Right lobe of liver (tissue), 6 donors: ENCODE results near the gene ACAN. TPM values are rescaled to one million over a fixed set of nuclear protein-coding genes. Genes with fewer than 3 reads are reported as not detected.

Source experiments
- ATAC-seq, 4 donors: fragments of 200-7000 bp; cut with Tn5 transposase; one replicate each; pipeline ENCODE4 v1.9.1; 2020; ENCODE audit warnings: mild to moderate bottlenecking in 4 of 4, moderate library complexity in 4 of 4
- DNase-seq, 3 donors: peaks; one replicate each; pipeline ENCODE4 v3.0.0-alpha.2; 2020
- H3K27ac ChIP-seq, 3 donors: fragments of 200-600 bp; one replicate each; pipeline ENCODE4 v1.8.0; 2022
- H3K27me3 ChIP-seq, 2 donors: fragments of 200-600 bp; one replicate each; pipeline ENCODE4 v1.8.0; 2022
- H3K36me3 ChIP-seq, 4 donors: fragments of 200-600 bp; sonication (generic) in 1 of 4; one replicate each; pipeline versions ENCODE4 v1.5.1 to v1.8.0; 2017 to 2022; ENCODE audit warnings: control low read depth in 1 of 4
- H3K4me1 ChIP-seq, 4 donors: fragments of 200-600 bp; sonication (generic) in 1 of 4; one replicate each; pipeline versions ENCODE4 v1.5.1 to v1.8.0; 2017 to 2022; ENCODE audit warnings: control low read depth in 1 of 4
- H3K4me3 ChIP-seq, 3 donors: fragments of 200-600 bp; one replicate each; pipeline ENCODE4 v1.8.0; 2022
- H3K9me3 ChIP-seq, 4 donors: fragments of 200-600 bp; sonication (generic) in 1 of 4; one replicate each; pipeline versions ENCODE4 v1.5.1 to v1.8.0; 2017 to 2022; ENCODE audit warnings: control low read depth in 1 of 4
- CTCF ChIP-seq, 4 donors: fragments of 200-600 bp in 3 of 4; fragments of 450-650 bp in 1 of 4; IDR thresholded peaks; one replicate each; pipeline versions ENCODE4 v1.5.1 to v1.8.0; 2016 to 2022; ENCODE audit warnings: antibody characterized with exemption in 4 of 4, mild to moderate bottlenecking in 2 of 4
- POLR2A ChIP-seq: fragments of 450-650 bp; IDR thresholded peaks from one replicate; pipeline ENCODE4 v1.6.1; 2017; ENCODE audit warnings: antibody characterized with exemption, mild to moderate bottlenecking
- WGBS: methylation state at CpG from one replicate; pipeline ENCODE4 v1.1.6; 2018; ENCODE audit warnings: low coverage, low lambda C conversion rate; ENCODE audit not compliant: insufficient coverage; ENCODE audit errors: missing lambda C conversion rate; 5-methylcytosine and 5-hydroxymethylcytosine counted together
- intact Hi-C, 2 donors: fragments of 100-400 bp; cut with DNase I; formaldehyde crosslinking; loops; one replicate each; pipeline versions ENCODE4 v1.11.2 to v1.14.1; 2022
- total RNA-seq, 6 experiments: library from RNA; depleted of rRNA in 2 of 6; stranded (reverse); fragments of >200 nt in 2 of 6; fragmentation: NEBNext Ultra II Directional in 3 of 6; extraction: Animal tissue kit (Norgen Biotek cat#: 25700) in 3 of 6; gene quantifications; one replicate each; pipeline versions ENCODE4 v1.1.0 to v1.2.4, GENCODE V29; 2016 to 2023
- donor health status: DM: no; HTN: yes; CAD: no.
- donor health status: DM: no; HTN: no; CAD: no.
- donor health status: DM: no; HTN: no; CAD: no.
- donor health status: DM: no; HTN: yes; CAD: no.
- donor health status: DM: no; HTN: yes; CAD: no.

The ACAN gene
- total RNA-seq, 6 experiments from 2014 or later = 0.07 TPM; not detected in 5

GRCh38 chr15:88904624-88905327, 101.5 kb downstream of the ACAN start:
- WGBS = 39% methylated on average over 8 of the region's 10 CpGs
- no peaks in the 10 kb centered on the region for H3K4me1 ChIP-seq
- ATAC-seq (peak; percentile 88 to 97 (median 94)), DNase-seq (peak; percentile 76 to 81 (median 79))
- peaks cover 0 to 2% (median 0%) of the 10 kb centered on the region in 4 donors for H3K36me3 ChIP-seq
- no peaks in the 10 kb centered on the region for H3K27me3 ChIP-seq
- H3K4me3 ChIP-seq = no peak overlapping the region
- no peaks in the 10 kb centered on the region for H3K9me3 ChIP-seq
- TF ChIP-seq CTCF (IDR thresholded peaks at IDR 0.05) = peak; percentile 95 to 98 (median 96)
- TF ChIP-seq POLR2A = no peak
- no peak overlapping the region for H3K27ac ChIP-seq
- intact Hi-C loops = loop anchor here (5.0 kb wide), 1 partner anchor 113 kb away; no protein-coding TSS in a partner anchor

- no peak overlapping the region for H3K4me3 ChIP-seq
- DNase-seq (no peak), ATAC-seq (no peak)
- H3K4me1 ChIP-seq = no peaks in the 10 kb centered on the region
- no peaks in the 10 kb centered on the region for H3K9me3 ChIP-seq
- peaks cover 0 to 2% (median 0%) of the 10 kb centered on the region in 4 donors for H3K36me3 ChIP-seq
- no CpG with 5 or more reads among the region's 11 CpGs for WGBS
- no peaks in the 10 kb centered on the region for H3K27me3 ChIP-seq
- H3K27ac ChIP-seq = no peak overlapping the region
- intact Hi-C loops = loop anchor here in 1 of 2 donors (5.0 kb wide), 1 partner anchor 112 kb away; no protein-coding TSS in a partner anchor
- no peak for TF ChIP-seq POLR2A
- no peak for TF ChIP-seq CTCF (IDR thresholded peaks at IDR 0.05)
These were observed 102.3 kb downstream of the ACAN start for GRCh38 chr15:88905576-88905975.

- TF ChIP-seq POLR2A = no peak
- TF ChIP-seq CTCF (IDR thresholded peaks at IDR 0.05) = no peak
- H3K4me1 ChIP-seq = no peaks in the 10 kb centered on the region
- no peak overlapping the region for H3K4me3 ChIP-seq
- no peak overlapping the region for H3K27ac ChIP-seq
- no peaks in the 10 kb centered on the region for H3K9me3 ChIP-seq
- H3K36me3 ChIP-seq = peaks cover 0 to 2% (median 0%) of the 10 kb centered on the region in 4 donors
- H3K27me3 ChIP-seq = no peaks in the 10 kb centered on the region
- 83% methylated on average over 1 of the region's 1 CpG for WGBS
- ATAC-seq (no peak), DNase-seq (no peak)
- intact Hi-C loops = loop anchor here in 1 of 2 donors (5.0 kb wide), 1 partner anchor 111 kb away; no protein-coding TSS in a partner anchor
These were observed 102.9 kb downstream of the ACAN start for GRCh38 chr15:88906130-88906529.

GRCh38 chr15:88906551-88906950, 103.3 kb downstream of the ACAN start:
- 95% methylated on average over 6 of the region's 7 CpGs for WGBS
- H3K4me3 ChIP-seq = no peak overlapping the region
- H3K27ac ChIP-seq = no peak overlapping the region
- intact Hi-C loops = loop anchor here in 1 of 2 donors (5.0 kb wide), 1 partner anchor 111 kb away; no protein-coding TSS in a partner anchor
- H3K36me3 ChIP-seq = peaks cover 0 to under 1% (median 0%) of the 10 kb centered on the region in 4 donors
- H3K9me3 ChIP-seq = no peaks in the 10 kb centered on the region
- no peak for TF ChIP-seq POLR2A
- no peak for TF ChIP-seq CTCF (IDR thresholded peaks at IDR 0.05)
- ATAC-seq (no peak), DNase-seq (no peak)
- H3K4me1 ChIP-seq = no peaks in the 10 kb centered on the region
- no peaks in the 10 kb centered on the region for H3K27me3 ChIP-seq
